GM18498 (cell line): ENCODE data around the gene NHLRC4.

Source experiments
- ATAC-seq: cut with Tn5 transposase; IDR thresholded peaks from one replicate; pipeline ENCODE4 v1.9.1; 2021; ENCODE audit warnings: mild to moderate bottlenecking, moderate library complexity; ENCODE audit not compliant: unreplicated experiment

NHLRC4 gene

DNA sequence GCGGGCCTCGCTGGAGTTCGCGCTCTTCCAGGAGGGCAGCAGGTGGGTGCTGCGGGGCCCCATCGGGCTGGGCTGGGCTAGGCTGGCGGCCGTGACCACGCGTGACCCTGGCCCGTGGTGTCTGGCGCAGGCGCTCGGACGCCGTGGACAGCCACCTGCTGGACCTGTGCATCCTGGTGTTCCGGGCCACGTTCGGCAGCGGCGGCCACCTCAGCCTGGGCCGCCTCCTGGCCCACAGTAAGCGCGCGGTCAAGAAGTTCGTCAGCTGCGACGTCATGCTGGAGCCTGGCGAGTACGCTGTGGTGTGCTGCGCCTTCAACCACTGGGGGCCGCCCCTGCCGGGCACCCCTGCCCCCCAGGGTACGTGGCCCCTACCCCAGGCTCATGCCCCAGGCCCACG, 14.6 kb upstream of the NHLRC4 start:
- ATAC-seq = no peak

DNA sequence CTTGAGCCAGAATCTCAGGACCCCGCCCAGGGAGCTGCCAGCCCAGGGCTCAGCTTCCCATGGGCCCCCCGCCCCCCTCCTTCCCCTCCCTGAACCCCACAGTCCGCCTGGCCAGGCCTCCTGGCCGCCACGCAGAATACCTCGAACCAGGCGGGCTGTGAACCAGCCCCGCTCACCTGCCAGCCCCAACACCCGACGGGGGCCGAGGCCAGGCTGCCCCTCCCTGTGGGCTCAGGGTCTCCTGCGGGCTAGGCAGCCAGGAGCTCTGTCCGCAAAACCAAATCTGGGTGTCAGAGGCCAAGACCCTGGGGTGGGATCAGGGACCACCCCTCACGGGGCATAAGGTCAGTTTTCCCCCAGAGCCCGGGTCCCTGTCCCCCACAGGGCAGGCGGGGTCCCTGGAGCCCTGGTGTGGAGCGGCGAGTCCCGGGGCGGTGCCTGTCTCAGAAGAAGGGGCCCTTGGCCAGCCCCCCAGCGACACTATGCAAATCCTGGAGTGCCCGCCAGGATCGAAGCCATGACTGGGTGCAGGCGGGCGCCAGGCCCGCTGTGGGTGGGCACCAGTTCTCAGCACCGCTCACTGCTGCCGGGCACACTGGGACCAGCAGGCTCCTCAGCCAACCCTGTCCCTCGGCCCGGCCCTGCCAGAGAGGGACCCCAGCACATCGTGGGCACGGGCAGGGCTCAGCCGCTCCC, 13.1 kb upstream of the NHLRC4 start:
- ATAC-seq = no peak

DNA sequence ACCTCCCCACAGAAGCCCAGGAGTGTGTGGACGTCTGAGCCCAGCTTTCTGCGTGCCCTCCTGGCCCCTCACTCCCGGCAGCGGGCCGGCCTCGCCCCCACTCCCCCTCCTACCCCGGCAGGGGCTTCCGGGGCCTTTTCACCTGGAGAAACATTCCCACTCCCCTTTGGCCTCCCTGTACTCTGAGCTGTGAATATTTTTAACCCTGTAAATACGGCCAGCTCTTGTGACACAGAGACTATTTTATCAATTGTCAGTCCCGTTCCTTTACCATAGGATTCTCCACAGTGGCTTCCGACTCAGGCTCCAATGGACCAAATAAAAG, 12.5 kb upstream of the NHLRC4 start:
- ATAC-seq = no peak

DNA sequence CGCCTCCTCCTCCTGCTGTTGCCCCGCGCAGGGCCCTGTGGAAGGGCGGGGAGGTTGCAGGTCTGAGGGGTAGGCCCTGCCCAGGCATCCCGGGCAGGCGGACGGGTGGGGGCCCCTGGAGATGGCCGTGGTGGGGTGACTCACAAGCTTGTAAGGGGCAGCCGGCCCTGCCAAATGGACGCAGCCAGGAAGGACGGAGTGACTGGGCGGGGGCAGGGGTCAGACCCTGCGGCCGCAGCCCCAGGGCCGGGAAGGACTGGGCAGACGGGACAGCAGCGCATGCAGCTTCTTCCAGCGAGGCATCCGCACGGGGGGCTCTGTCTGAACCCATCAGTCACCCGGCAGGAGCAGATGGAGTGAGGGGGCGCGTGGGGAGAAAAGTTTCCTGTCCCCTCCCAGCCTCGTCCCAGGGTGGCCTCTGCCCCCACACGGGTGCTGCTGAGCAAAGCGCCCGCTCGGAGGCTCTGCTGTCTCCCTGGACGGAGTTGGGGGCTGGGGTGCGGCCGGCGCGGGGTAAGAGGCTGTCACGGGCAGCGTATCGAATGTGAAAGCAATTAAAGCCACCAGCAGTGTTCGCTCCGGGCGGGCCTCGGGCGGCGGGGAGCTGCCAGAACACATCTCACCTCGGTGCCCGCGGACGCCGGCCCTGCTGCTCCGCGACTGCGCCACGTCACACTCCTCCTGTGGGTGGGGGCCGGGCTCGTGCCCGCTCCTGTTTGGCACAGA, 12.0 kb upstream of the NHLRC4 start:
- no peak for ATAC-seq

DNA sequence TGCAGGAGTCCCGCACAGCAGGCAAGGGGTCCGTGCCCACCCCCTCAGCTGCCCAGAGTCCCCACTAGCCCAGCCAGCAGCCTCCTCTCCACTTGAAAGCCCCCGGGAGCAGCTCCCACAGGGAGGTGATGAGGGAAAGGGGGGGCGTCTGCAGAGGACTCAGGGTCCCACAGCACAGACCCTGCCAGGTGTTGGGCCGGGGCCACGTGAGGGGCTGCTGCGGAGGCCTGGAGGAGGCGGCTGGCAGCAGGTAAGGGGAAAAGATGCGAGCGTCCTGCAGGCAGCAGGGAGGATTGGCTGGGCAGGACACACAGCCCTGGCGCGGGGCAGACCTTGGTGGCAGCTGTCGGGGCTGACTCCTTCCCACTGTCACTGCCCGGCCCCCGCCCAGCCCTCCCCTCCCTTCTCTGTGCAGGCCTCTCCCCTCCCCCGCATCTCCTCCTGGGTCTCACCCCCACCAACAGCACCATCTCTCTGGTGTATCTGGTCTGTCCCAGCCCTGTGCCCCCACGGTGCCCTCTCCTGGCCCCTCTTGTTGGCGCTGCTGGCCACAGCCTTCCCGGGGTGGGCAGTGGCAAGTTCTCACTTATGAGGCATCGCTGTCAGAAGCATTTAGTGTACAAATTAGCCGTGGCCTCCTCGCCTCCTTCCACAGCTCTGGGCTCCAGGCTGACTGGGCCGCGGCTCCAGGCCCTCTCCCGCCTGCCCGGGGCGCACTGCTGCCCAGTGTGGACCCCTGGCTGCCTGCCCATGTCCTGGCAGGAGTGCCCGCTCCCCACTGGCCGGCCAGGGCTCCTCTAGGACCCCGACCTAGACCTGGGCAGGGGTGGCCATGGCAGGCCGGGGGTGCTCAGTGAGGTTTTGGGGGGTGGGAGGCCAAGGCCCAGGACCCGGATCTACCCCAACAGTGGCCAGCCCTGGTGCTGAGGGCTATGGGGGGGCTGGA, 11.0 kb upstream of the NHLRC4 start:
- no peak for ATAC-seq

DNA sequence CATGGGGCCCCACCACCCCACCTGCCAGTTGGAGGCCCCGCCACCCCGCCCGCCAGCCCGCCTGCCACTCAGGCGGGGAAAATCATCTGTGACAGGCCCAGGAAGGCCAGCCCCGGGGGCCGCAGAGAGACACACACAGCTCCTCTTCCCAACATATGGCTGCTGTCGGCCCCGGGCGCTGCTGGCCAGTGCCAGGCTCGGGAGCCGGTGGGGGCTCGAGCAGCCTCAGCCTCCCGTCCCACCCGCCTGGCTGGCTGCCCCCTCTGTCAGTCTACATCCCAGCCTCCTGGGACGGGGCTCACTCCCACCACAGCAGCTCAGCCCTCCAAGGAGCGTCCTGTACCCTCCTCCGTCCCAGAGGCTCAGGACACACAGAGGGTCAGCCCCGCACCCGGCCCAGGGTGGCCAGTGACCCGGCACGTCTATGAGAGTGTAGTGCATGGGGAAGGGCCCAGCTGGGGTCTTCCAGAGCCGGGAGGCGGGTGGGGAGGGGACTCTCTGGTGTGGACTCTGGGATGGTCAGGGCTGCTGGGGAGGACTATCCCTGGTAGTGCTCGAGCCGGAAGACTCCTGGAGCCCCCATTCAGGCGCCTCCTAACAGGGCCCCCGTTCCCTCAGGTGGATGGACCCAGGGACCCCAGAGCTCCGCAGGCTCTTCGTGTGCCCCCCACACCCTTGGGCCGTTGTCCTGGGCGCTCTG, 10.2 kb upstream of the NHLRC4 start:
- ATAC-seq = no peak

DNA sequence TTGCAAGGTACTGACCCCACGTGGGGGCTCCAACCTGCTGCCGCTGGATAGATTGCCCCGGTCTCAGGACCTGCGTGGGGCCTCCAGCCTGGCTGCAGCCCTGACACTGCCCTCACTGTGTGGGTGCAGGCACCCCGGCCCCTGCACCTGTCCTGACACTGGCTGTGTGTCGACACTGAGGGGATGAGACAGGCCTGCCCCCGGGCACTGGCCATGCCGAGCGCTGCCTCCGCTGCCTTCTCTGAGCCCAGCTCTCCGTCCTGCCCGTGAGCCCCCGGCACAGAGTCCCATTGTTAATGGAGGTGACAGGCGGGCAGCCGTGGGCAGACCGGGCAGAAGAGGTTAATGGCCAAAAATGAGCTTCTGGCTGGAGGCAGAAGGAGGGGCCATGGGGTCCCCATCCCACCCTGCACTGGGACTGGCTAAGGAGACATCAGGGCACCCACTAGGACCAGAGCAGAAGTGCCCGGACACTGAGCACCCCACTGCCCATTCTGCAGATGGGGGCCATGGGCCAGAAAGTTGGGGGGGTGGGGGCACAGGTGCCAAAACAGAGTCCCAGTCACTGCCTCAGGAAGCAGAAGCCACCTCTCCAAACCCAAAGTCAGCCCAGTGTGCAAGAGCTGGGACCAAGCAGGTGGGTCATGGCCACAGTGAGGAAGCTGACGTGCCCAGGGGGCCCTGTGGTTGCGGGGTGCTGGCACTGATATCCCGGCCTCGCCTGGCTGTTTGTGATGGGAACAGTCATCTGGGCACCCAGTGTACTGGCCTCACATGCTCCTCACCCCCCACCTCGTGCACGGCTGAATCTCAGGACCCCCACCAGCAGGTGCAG, 9.1 kb upstream of the NHLRC4 start:
- ATAC-seq = no peak

DNA sequence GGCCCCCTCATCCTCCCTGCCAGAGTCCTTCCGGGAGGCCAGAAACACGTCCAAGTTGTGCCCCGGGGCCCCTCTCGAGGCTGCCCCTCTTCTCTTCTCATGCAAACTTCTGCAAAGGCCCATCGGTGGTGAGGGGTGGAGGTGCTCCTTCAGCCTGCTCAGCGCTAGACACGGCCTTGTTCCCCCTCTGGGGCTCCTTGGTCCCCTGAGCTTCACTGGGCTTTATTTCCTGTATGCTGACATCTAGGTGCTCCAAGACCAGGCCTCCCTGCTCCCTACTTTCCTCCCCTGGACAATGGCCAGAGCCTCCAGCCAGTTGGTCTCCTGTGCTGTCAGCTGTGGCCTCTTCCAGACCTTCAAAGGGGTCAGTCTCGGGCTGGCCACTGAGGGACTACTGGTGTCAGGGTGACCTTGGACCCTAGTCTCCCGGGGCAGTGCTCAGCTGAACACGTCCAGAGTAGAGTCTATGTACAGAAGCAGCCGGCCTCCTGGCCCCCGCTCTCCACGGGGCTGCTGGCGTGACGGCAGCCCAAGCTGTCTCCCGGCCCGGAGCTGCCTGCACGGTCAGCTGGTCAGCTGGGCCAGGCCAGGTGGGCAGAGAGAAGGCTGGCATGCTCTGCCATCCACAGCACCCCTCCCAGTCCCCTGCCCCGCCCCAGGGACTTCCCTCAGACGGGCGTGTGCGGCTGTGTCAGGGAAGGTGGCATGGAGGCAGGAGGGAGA, 8.3 kb upstream of the NHLRC4 start:
- ATAC-seq = no peak

DNA sequence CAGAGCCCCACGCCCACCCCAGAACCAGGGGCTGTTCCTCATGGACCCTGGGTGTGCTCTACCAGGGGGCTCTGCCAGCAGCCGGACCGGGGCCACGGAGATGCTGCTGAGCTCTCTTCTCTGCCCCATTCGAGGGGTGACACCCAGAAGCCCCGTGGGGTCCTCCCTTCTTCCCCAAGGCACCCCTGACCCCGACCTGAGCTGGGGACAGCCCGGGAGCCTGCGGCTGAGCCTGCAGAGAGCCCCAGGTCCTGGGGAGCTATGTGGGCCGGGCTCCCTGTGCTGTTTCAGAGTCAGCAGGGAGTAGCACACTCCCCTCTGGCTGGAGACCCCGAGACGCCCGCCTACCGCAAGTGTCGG, 7.8 kb upstream of the NHLRC4 start:
- ATAC-seq = no peak

DNA sequence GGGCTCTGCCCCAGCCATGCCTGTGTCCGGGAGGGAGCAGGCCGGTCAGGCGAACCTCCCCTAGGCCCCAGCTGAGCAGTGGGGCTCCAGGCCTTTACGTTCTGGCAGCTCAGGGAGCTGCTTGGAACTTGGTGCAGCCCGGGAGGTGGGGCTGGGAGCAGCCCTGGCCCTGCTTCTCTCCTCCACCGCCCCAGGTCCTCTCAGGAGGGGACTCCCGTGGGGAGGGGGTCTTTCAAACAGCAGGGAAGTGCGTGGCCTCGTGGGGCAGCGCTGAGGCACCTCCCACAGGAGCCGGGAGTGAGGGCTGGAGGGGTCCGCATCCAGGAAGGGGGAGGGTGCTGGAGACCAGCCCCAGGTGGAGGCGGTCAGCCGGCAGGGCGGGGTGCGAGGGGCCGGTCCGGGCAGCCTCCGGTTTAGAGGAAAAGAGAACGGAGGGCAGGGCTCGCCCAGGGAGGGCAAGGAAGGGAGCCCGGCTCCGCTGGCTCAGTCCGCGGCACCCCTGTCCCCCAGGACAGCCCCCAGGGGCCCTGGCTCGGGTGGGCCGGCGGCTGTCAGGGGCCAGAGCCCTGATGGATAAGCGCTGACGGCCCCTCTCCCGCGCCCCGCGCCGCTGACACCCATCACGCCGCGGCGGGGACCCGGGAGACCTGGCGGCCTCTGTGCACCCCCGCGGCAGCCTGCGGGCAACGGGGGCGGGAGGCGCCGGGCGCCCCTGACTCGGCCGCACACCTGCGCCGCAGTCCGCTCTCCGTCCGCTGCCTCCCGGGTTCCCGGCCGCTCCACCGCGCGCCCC, 7.2 kb upstream of the NHLRC4 start:
- no peak for ATAC-seq

DNA sequence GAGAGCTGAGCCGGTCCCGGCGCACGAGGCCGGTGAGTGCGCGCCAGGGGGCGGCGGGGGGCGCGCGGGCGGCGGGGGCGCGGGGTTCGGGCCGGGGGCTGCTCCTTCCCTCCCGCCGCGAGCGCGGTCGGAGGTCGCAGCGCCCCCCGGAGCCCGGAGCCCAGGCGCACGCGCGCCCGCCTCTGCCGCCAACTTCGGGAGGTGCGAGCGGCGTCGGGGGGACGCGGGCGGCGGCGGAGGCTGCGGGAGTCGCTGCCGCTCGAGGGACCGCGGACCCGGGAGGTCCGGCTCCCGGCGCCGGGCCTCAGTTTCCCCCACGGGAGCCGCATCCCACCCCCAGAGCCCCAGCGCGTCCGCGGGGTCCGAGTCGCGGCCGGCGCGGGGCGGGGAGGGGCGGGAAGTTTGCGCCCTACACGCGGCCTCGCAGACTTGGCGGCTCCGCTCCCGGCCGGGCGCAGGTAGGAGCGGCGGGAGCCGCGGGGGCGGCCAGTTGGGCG, 6.6 kb upstream of the NHLRC4 start, which contains the start of gene PRR35:
TSS of gene PRR35 (plus strand) at position 191 of the 497 bp plus-strand sequence. CDS start 2,901 bp downstream, outside the sequence.
- no peak for ATAC-seq

DNA sequence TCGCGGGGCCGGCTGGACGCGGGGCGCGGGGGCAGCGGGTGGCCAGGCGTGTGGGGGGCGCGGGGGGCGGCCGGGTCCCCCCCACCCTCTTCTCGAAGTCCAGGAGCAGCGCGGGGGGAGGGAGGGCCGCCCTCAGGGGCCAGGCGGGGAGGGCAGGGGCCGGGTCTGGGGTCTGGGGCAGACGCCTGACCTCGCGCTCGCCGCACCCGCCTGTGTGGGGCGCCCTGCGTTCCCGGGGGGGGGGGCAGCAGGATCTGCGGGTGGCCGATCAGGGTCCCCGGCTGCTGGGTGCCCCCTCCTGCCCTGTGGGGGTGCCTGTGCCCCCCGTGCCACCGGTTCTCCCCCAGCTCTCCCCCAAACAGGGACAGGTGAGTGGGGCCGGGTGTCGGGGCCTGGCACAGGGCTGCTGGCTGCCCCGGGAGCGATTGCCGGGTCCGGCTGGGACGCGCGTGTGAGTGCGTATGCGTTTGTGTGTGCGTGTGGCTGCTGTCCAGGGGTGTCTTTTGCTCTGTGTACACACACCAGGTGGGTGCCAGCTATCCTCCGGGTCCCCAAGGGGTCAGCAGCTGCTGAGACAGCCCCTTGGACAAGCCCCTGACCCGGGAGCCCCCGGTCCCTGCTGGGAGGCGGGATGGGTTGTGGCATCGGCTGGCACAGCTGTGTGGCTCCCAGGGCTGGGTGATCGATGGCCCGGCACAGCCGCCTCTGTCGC, 5.9 kb upstream of the NHLRC4 start:
- ATAC-seq = no peak

DNA sequence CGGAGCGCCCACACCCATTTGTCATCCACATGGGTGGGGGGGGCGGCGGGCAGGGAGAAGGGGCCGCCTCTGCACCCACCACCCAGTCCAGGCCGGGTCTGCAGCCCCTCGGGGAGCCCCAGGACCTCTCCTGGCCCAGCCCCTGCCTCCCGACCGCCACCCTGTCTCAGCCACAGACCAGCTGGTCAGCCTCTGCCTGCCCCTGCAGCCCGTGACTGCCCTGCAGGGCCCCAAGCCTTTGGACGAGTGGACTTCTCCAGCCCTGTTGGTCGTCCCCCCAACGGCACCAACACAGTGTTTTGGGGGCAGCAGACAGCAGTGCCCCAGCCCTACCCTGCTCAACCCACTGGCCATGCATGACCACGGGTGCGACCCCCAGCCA, 5.4 kb upstream of the NHLRC4 start:
- ATAC-seq = no peak

DNA sequence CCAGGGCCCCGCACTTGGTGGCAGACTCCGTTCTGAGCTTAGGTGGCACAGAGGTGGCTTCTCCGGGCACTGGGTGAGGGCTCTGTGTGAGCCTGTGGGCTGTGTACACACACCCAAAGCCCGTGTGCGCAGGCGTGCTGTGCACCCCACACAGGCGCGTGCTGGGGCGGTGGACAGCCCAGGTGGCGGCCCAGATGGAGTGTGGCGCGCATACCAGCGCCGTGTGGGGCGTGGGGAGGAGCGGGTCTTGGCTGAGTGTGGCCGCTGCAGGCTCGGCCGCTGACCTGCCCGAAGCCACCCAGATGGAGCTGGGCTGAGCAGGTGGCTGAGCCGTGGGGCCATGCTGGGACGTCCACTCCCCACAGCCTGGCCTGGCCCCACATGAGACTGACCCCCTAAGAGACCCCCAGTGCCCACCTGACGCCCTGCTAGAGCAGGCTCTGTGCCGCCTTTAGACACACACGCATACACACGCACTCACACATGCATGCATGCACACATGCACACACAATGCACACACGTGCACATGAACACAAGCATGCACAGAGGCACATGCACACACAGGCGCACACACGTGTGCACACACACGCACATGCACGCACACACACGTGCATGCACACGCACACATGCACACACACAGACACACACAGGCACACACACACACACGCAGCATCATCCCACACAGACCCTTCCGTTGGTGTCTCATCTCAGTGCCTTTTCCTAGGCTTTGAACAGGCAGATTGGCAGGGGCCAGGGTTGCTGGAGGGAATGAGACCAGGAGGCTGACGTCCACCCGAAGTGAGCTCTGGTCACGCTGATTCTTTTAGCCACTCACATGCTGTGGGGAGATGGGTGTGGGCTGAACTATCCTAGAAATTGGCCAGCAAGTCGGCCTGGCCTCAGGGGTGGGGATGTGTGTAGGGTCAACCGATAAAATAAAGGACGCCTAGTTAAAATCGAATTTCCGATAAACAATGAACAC, 4.6 kb upstream of the NHLRC4 start:
- ATAC-seq = no peak

DNA sequence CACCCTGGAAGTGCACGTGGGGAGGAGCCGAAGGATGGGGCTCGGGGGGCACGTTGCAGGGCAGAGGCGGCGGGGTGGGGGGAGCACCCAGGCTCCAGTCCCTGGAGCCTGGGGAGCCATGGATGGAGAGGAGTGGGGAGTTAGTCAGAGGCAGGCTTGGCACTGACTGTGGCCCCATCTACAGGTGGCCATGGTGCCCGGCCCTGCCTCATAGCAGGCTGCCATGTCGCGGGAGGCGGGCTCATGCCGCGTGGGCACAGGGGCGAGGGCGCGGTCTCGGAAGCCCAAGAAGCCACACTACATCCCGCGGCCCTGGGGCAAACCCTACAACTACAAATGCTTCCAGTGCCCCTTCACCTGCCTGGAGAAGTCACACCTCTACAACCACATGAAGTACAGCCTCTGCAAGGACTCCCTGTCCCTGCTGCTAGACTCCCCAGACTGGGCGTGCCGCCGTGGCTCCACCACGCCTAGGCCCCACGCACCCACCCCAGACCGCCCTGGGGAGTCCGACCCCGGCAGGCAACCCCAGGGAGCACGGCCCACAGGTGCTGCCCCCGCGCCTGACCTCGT, 3.6 kb upstream of the NHLRC4 start:
- no peak for ATAC-seq

DNA sequence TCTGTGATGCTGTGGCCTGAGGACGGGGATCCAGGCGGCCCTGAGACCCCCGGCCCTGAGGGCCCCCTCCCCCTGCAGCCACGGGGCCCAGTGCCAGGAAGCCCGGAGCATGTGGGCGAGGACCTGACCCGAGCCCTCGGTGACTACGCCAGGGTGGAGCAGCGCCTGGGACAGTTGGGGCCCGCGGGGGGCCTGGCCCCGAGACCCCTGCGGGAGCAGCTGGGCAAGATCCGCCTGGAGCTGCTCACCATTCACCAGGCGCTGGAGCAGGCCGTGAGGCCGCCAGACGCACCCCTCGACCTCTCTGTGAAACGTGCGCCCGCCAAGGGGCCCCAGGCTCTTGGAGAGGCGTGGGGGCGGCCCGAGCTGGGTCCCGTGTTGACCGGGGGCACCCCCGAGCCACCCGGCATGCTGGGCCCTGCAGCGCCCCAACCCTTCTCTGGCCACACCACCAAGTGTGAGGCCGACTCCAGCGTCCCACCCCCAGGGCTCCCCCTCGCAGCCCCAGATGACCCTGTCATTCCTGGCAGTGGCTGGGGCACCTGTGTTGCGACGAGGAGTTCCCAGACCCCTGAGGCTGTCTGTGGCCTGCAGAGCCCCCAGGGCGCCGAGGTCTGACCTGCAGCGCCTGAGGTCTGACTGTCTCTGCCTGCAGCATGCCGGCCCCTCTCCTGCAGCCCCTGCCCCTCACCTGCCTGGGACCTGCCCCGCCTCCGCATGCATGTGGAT, 2.0 kb upstream of the NHLRC4 start:
- no peak for ATAC-seq
